Bone marrow (tissue), 2 donors: ENCODE data around the gene MB21D2.

Experiments used
- DNase-seq, 2 donors: peaks; one replicate each; lab custom pipeline; 2025; lab: John Stamatoyannopoulos, UW

The MB21D2 gene

DNA sequence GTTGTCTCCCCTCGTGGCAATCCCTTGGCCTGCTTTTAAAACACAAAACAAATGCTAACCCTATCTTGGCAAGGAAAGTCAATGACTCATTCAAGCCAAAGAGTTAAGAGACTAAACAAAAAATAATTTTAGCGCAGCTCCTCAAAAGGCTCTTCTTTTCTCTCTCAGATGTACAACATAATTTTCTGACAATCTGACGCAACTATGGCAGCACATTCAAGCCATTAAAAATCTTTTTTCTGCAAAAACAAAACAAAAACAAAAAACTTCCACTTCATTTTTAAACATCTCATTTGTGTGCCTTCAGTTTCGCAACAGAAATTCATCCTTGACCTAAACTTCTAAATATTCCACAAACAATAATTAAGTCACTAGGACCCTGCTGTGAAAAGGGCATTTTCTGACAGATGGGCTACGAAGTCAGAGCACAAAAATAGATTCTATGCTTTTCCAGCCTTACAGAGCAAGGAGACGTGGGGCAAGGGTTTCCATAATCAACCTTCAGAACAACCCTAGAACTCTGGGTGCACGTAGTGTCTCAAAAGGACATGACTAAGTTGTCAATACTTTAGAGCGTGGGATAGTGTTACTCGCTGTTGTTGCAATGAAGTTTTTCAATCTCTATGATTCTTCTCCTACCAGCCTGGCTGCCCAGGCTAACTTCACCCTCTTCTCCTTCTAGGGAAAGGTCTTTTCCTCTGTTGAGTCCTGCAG, 84.3 kb downstream of the MB21D2 start:
- no peak for DNase-seq

DNA sequence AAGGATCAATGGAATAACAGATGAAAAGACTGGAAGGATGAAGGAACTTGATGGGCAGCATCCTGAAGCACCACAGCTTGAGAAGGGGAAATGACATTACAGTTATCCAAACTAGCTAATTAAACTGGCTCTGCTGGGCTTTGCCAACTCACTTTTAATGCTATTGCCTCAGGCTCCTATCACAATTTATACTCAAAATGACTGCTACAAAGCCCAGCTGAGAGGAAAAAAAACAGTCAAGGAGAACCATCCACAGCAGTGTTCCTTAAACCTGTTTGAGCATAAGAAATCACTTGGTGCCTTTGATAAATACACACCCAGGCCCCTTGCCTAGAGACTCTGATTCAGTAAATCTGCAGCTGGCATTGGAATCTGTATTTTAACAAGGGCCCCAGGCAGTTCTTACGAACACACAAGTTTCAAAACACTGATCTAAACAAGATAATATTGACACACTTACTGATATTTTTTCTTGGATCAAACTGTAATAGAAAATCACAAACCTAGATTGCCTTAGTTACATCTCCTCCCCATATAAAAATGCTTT, 85.8 kb downstream of the MB21D2 start:
- no peak for DNase-seq

GRCh38 chr3:192831111-192831644, 86.5 kb downstream of the MB21D2 start:
- no peak for DNase-seq

GRCh38 chr3:192830291-192831110, 87.2 kb downstream of the MB21D2 start:
- DNase-seq: no peak

GRCh38 chr3:192827863-192828594, 89.6 kb downstream of the MB21D2 start:
- DNase-seq: no peak

DNA sequence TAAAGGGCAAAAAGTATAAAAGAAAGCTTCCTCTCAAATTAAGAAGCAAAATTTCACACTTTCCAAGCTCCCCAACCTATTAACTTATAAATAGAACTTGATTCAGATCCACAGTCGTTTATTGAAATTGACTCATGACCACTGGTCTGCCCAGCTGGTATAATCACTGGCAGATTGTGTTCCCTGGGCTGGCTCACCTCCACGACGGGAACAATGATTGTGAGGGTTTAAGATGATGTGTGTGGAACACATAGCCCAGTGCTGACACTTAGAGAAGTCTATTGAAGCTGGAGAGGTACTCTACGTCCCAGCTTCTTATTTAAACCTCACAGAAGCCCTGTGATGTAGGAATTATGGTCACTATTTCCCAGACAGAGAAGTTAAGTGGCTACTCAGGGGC, 90.4 kb downstream of the MB21D2 start:
- DNase-seq: no peak

- DNase-seq: no peak
Observed at GRCh38 chr3:192826214-192827006, 91.2 kb downstream of the MB21D2 start.

DNA sequence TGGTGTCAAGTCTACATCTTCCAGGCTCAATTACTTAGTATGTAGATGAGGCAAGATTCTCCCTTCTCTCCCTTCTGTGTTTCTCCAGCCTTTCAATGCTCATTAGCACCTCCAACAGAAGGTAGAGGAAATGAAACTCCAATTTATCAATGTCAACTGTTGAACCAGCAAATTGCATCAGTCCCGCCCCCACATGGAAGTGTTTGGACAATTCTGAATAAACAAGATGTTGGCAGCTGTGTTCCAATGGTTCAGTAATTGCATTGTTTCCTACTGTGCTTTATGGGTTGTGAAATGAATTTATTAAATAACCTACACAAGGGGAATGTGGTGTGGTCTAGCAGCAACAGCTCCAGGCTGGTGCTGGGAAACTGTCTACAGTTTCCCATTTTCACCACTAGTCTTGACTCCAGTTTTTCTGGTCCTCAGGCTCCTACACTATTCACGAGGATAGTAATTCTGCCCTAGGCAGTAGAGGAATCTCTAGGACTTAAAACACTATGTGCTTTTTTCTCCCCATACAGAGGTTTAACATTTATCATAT, 91.9 kb downstream of the MB21D2 start:
- DNase-seq: no peak

DNA sequence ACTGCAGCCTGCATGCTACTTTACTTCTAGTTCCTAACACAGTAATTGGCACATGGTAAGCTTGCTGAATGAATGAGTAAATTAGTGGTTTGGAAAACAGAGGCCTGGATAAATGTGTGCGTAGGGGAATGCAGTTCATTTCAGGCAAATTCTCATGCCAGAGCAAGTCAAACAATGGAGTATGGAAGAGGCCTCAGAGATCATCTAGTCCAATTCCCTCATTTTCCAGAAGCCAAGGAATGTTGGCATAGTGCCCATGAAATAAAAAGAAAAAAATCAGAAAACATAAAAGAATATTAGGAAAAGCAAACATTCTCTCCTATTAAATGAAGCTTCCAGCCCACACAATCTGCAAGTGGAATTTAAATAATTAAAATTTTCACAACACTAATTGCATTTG, 92.4 kb downstream of the MB21D2 start:
- no peak for DNase-seq

GRCh38 chr3:192824313-192824712, 93.3 kb downstream of the MB21D2 start:
- DNase-seq: no peak

DNA sequence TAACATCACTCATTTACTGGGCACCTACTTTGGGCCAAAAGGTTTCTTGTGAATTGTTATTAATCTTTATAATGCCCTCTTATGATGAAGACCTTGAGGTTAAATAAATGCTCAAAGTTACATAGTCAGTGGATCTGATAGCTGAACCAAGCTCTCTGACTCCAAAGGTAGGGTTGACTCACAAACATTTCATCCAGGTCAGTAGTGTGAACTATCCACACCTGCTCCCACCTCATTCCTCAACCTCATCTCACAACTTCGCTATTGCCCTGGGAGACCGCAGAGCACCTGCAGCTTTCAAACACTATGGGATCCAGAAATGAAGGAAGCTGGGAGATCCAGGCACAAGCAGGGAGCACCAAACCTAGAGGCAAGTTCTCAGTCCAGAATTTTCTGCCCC, 96.5 kb downstream of the MB21D2 start:
- DNase-seq: no peak

DNA sequence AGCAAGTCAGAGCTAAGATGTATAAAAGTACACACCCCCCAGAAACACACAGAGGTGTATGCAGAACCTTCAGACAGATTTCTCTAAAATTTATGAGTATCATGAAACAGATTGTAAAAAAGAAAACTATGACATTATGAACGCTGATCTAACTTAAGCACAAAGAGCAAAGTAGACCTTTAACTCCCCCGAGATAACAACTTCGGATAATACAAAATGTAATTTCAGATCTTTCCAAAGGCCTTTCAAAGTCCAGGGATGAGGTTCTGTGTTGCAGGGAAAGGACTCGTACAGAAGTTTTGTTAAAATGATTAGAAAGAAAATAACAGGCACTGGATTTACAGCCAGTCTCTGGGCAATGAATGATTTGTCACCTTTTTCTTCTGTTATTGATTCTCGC, 97.5 kb downstream of the MB21D2 start:
- no peak for DNase-seq

- DNase-seq: no peak
Observed at GRCh38 chr3:192819001-192819569, 98.6 kb downstream of the MB21D2 start.

GRCh38 chr3:192818126-192818525, 99.5 kb downstream of the MB21D2 start:
- no peak for DNase-seq

GRCh38 chr3:192817506-192817905, 100.2 kb downstream of the MB21D2 start:
- no peak for DNase-seq

DNA sequence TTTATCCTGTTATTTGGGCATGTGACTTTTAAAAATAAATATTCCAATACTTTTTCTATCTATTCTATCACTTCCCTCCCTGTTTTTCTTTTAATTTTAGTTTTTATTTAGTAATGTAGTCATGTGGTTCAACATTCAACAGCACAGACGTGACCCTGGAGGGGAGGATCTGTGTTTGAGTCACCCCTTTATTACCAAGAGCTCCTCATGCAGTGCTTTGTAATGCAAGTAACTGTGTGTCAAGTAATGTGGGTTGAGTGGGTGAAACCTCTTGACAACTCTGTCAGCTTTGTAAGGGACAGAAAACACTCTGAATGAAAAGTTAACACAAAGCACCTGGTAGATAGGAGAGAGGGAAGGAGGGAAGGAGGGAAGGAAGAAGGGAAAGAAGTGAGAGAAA, 100.6 kb downstream of the MB21D2 start:
- no peak for DNase-seq

DNA sequence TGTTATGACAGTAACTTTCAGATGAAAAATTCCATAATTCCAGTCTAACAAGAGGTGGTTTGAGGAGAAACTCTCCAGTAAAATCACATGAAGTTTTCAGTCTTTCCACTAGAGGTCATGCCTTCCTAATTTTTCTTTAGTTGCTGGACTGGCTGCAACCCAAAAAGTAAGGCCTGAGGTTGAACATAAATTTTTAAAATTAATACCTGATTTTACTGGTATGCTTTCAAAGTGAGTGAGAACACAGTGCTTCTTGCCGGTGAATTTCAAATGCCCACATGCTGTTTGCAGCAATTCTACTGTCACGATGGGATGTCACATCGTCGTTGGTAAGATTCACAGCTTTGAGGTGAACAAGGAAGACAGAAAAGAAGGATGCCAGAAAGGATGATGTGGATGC, 101.3 kb downstream of the MB21D2 start:
- DNase-seq: no peak

- DNase-seq: no peak
Observed at GRCh38 chr3:192812743-192813383, 104.8 kb downstream of the MB21D2 start.

DNA sequence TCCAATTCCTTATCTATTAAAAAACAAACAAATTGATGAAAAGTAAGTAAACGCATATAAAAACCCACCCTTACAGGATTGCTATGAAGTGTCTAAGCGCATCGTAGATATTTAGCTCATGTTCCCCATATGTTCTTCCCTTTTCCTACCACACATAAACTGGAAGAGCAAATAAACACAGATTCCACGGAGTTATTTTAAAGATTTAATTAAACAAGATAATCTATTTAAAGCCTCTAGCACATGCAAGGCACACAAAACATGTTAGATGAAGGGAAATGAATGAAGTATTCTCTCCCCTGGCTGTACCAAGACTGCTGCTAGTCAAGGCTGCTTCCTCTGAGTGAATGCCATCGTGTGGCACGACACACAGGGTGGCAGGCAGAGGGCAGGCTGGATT, 111.9 kb downstream of the MB21D2 start:
- DNase-seq: no peak

- no peak for DNase-seq
Observed at GRCh38 chr3:192804502-192804901, 113.2 kb downstream of the MB21D2 start.
